Calu3 (cell line): ENCODE results near the gene PKP3. TPM values are rescaled to one million over a fixed set of nuclear protein-coding genes. Genes with fewer than 3 reads are reported as not detected.
A peak's percentile ranks its signal among the peaks of the same experiment; 100 is the strongest.

Source experiments
- BruUV-seq: library from RNA; stranded (reverse); fragments of 400-500 nt; replicated peaks from 2 replicates; lab custom pipeline; 2021; lab: Mats Ljungman, UMichigan
- CTCF ChIA-PET: fragments of 300-600 bp; sonication (Branson Sonifier 250); formaldehyde crosslinking; loops from one replicate; lab custom pipeline; 2022; ENCODE audit warnings: antibody characterized with exemption; lab: Charles Lee
- DNase-seq: peaks from one replicate; pipeline ENCODE4 v3.0.0; 2022
- H3K27ac Mint-ChIP-seq: one replicate; pipeline ENCODE4 v1.8.0; 2022; ENCODE audit warnings: mixed read lengths; ENCODE audit not compliant: unreplicated experiment
- H3K27me3 Mint-ChIP-seq: one replicate; pipeline ENCODE4 v1.8.0; 2022; ENCODE audit warnings: mixed read lengths; ENCODE audit not compliant: unreplicated experiment
- H3K36me3 Mint-ChIP-seq: one replicate; pipeline ENCODE4 v1.8.0; 2022; ENCODE audit warnings: mild to moderate bottlenecking, moderate library complexity, mixed read lengths; ENCODE audit not compliant: insufficient read depth, unreplicated experiment
- H3K4me1 Mint-ChIP-seq: one replicate; pipeline ENCODE4 v1.8.0; 2022; ENCODE audit warnings: mild to moderate bottlenecking, low read depth, mixed read lengths; ENCODE audit not compliant: unreplicated experiment
- H3K4me3 Mint-ChIP-seq: one replicate; pipeline ENCODE4 v1.8.0; 2022; ENCODE audit warnings: mild to moderate bottlenecking, low read depth, moderate library complexity, mixed read lengths; ENCODE audit not compliant: unreplicated experiment
- H3K9me3 Mint-ChIP-seq: one replicate; pipeline ENCODE4 v1.8.0; 2022; ENCODE audit warnings: low read depth, mixed read lengths; ENCODE audit not compliant: unreplicated experiment
- CTCF ChIP-seq: fragments of 200-600 bp; IDR thresholded peaks from one replicate; pipeline ENCODE4 v1.8.0; 2022; ENCODE audit warnings: antibody characterized with exemption; ENCODE audit not compliant: unreplicated experiment
- intact Hi-C: fragments of 100-400 bp; cut with micrococcal nuclease; formaldehyde crosslinking; loops from one replicate; pipeline ENCODE4 v1.10.0; 2022; ENCODE audit not compliant: unreplicated experiment
- total RNA-seq: library from RNA; stranded (reverse); gene quantifications from 2 replicates; pipeline ENCODE4 v1.2.3, GENCODE V29; 2022

PKP3 gene
- total RNA-seq, 1 experiment from 2014 or later, result 128 TPM

GRCh38 chr11:403761-404431 lies 9.9 kb downstream of the PKP3 start:
- no peak overlapping the region for H3K27ac Mint-ChIP-seq
- CTCF ChIA-PET, result no interaction called here
- no peak for DNase-seq
- H3K4me1 Mint-ChIP-seq, result no peaks in the 10 kb centered on the region
- H3K4me3 Mint-ChIP-seq, result no peak overlapping the region
- intact Hi-C loops, result no loop called here
- no peak for TF ChIP-seq CTCF
- H3K36me3 Mint-ChIP-seq, result peaks cover 64% of the 10 kb centered on the region
- no peaks in the 10 kb centered on the region for H3K27me3 Mint-ChIP-seq
- no TSS peak for BruUV-seq
- no peaks in the 10 kb centered on the region for H3K9me3 Mint-ChIP-seq

GRCh38 chr11:404551-405264 lies 10.7 kb downstream of the PKP3 start:
- BruUV-seq, result TSS peak; percentile 93
- H3K4me1 Mint-ChIP-seq, result no peaks in the 10 kb centered on the region
- peaks cover 65% of the 10 kb centered on the region for H3K36me3 Mint-ChIP-seq
- H3K4me3 Mint-ChIP-seq, result no peak overlapping the region
- CTCF ChIA-PET, result no interaction called here
- H3K9me3 Mint-ChIP-seq, result no peaks in the 10 kb centered on the region
- peak overlapping the region; percentile 67 for H3K27ac Mint-ChIP-seq
- no peak for TF ChIP-seq CTCF
- intact Hi-C loops, result no loop called here
- DNase-seq, result no peak
- no peaks in the 10 kb centered on the region for H3K27me3 Mint-ChIP-seq

GRCh38 chr11:405323-405953 lies 11.4 kb downstream of the PKP3 start:
- H3K4me3 Mint-ChIP-seq, result no peak overlapping the region
- intact Hi-C loops, result no loop called here
- no peak for TF ChIP-seq CTCF
- CTCF ChIA-PET, result no interaction called here
- peak overlapping the region; percentile 67 for H3K27ac Mint-ChIP-seq
- BruUV-seq, result no TSS peak
- H3K27me3 Mint-ChIP-seq, result no peaks in the 10 kb centered on the region
- H3K36me3 Mint-ChIP-seq, result peaks cover 62% of the 10 kb centered on the region
- no peak for DNase-seq
- no peaks in the 10 kb centered on the region for H3K4me1 Mint-ChIP-seq
- no peaks in the 10 kb centered on the region for H3K9me3 Mint-ChIP-seq

GRCh38 chr11:405954-406795 lies 12.2 kb downstream of the PKP3 start:
- intact Hi-C loops, result no loop called here
- DNase-seq, result no peak
- no peaks in the 10 kb centered on the region for H3K4me1 Mint-ChIP-seq
- H3K9me3 Mint-ChIP-seq, result no peaks in the 10 kb centered on the region
- TSS peak; percentile 66 for BruUV-seq
- TF ChIP-seq CTCF, result no peak
- no peak overlapping the region for H3K4me3 Mint-ChIP-seq
- H3K36me3 Mint-ChIP-seq, result peaks cover 62% of the 10 kb centered on the region
- H3K27me3 Mint-ChIP-seq, result no peaks in the 10 kb centered on the region
- H3K27ac Mint-ChIP-seq, result no peak overlapping the region
- CTCF ChIA-PET, result no interaction called here
